ENCODE results near the gene RFC4. TPM values are rescaled to one million over a fixed set of nuclear protein-coding genes. Genes with fewer than 3 reads are reported as not detected.

Gene RFC4
- total RNA-seq, 2 experiments from 2014 or later: 114 to 118 TPM

DNA sequence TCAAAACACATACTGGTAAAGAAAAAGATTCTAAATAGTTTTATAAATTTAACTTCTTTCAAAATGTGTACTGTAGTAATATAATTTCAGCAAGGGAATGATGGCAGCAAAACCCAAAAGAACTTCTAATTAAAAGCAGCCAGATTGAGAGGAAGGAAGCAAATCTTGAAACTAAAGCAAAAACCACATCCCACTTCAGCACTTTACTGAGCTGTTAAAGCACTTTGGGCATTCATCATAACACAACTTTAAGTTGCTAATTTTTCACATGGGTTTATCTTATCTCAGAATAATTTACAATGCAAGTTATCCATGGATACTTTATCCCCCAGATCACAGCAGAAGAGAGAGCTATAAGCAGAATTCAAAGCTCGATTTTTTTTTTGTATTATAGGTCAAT lies 6.0 kb downstream of the RFC4 start:
- H3K9me3 ChIP-seq (ENCODE audit: low read length): no peaks in the 10 kb centered on the region
- H3K79me2 ChIP-seq (ENCODE audit: insufficient read depth, low read depth, low read length): peaks cover 49% of the 10 kb centered on the region
- H3K4me1 ChIP-seq (ENCODE audit: insufficient read depth, low read length, poor library complexity, severe bottlenecking): peaks cover 13% of the 10 kb centered on the region
- BruUV-seq (replicated peaks): no TSS peak
- H3K4me3 ChIP-seq (ENCODE audit: low read depth, low read length, poor library complexity, severe bottlenecking): no peak overlapping the region
- intact Hi-C loops (cut with micrococcal nuclease; ENCODE audit: unreplicated experiment): no loop called here
- POLR2A ChIA-PET: interaction anchor here (1.0 kb wide), 1 partner anchor 17 kb away, joined by 4 read pairs; the partner anchor contains the start of gene EIF4A2
- no peak overlapping the region for H3K27ac ChIP-seq (ENCODE audit: low read depth, low read length, poor library complexity, severe bottlenecking)
- peaks cover 100% of the 10 kb centered on the region for H3K36me3 ChIP-seq (ENCODE audit: insufficient read depth, low read length)
- H3K9me2 ChIP-seq (ENCODE audit: insufficient read depth, low read length): no peaks in the 10 kb centered on the region
- no peak overlapping the region for H2AFZ ChIP-seq (ENCODE audit: low read length)
- CTCF ChIA-PET (ENCODE audit: unreplicated experiment): no interaction called here
- H4K20me1 ChIP-seq (ENCODE audit: insufficient read depth, low read length): no peaks in the 10 kb centered on the region
- DNase-seq (ENCODE audit: low spot score): no peak
- no peak overlapping the region for H3K4me2 ChIP-seq (ENCODE audit: low read length)
- TF ChIP-seq, protein P1, sequence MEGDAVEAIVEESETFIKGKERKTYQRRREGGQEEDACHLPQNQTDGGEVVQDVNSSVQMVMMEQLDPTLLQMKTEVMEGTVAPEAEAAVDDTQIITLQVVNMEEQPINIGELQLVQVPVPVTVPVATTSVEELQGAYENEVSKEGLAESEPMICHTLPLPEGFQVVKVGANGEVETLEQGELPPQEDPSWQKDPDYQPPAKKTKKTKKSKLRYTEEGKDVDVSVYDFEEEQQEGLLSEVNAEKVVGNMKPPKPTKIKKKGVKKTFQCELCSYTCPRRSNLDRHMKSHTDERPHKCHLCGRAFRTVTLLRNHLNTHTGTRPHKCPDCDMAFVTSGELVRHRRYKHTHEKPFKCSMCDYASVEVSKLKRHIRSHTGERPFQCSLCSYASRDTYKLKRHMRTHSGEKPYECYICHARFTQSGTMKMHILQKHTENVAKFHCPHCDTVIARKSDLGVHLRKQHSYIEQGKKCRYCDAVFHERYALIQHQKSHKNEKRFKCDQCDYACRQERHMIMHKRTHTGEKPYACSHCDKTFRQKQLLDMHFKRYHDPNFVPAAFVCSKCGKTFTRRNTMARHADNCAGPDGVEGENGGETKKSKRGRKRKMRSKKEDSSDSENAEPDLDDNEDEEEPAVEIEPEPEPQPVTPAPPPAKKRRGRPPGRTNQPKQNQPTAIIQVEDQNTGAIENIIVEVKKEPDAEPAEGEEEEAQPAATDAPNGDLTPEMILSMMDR (conservative IDR thresholded peaks at IDR 0.05; ENCODE audit: low read length): no peak
- no peak for TF ChIP-seq EZH2phosphoT487 (IDR thresholded peaks at IDR 0.05; ENCODE audit: borderline replicate concordance, low read depth, low read length)

DNA sequence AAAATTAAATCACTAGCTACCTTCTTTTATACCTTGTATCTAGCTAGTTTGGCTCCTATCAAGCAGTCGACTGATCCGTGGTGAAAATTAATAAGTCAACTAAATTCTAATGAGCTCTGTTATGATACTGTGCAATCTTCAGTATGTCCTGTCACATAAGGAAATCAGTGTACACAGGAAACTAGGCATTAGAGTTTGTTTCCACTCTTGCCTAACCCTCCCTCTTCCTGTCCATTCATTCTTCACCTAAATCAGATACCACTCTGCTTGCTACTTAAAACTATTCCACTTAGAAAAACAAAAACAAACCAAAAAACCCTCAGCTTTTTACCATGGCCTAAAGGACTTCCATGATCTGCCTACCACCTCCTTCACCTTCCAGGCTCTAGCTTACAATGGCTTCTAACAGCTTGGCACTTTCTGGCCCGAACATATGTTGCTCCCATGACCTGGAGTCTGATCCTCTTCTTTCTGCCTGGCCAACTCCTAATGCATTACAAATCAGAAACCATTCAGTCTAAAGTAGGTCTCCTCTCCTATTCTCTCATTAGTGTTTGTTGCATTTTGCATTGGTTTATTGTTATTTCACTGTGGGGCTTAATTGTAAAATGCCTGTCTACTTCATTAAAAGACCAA lies 7.9 kb downstream of the RFC4 start:
- Histone ChIP-seq H3K4me1 (ENCODE audit: insufficient read depth, low read length, poor library complexity, severe bottlenecking) (peaks cover 4% of the 10 kb centered on the region), H3K27ac (ENCODE audit: low read depth, low read length, poor library complexity, severe bottlenecking) (no peak overlapping the region), H3K79me2 (ENCODE audit: insufficient read depth, low read depth, low read length) (peaks cover 35% of the 10 kb centered on the region; the same call in 1 of the 2 replicates), H3K9me3 (ENCODE audit: low read length) (no peaks in the 10 kb centered on the region), H2AFZ (ENCODE audit: low read length) (no peak overlapping the region), H3K36me3 (ENCODE audit: insufficient read depth, low read length) (peaks cover 98% of the 10 kb centered on the region), H3K9me2 (ENCODE audit: insufficient read depth, low read length) (no peaks in the 10 kb centered on the region), H3K4me2 (ENCODE audit: low read length) (no peak overlapping the region), H4K20me1 (ENCODE audit: insufficient read depth, low read length) (no peaks in the 10 kb centered on the region), H3K4me3 (ENCODE audit: low read depth, low read length, poor library complexity, severe bottlenecking) (no peak overlapping the region)
- ChIA-PET POLR2A (interaction anchor here (0.6 to 2.7 kb wide), 8 partner anchors 8 to 1319 kb away, joined by 3 to 27 read pairs (median 4); partner anchors contain the start of genes EIF4A2 and RFC4), CTCF (ENCODE audit: unreplicated experiment) (interaction anchor here (1.0 kb wide), 1 partner anchor 13 kb away, joined by 4 read pairs; no protein-coding TSS in a partner anchor)
- intact Hi-C loops (cut with micrococcal nuclease; ENCODE audit: unreplicated experiment): no loop called here
- no TSS peak for BruUV-seq (replicated peaks)
- TF ChIP-seq, protein P1 (conservative IDR thresholded peaks at IDR 0.05; ENCODE audit: low read length): no peak
- TF ChIP-seq EZH2phosphoT487 (IDR thresholded peaks at IDR 0.05; ENCODE audit: borderline replicate concordance, low read depth, low read length): no peak
- no peak for DNase-seq (ENCODE audit: low spot score)

Measured in OCI-LY7 (cell line).